Lower leg skin (tissue), 3 donors: ENCODE results near the gene CACNA2D4.

ENCODE experiments used
- POLR2A ChIP-seq, 2 donors: fragments of 450-650 bp; IDR thresholded peaks; one replicate each; pipeline ENCODE4 v1.6.1; 2016 to 2017; ENCODE audit warnings: antibody characterized with exemption in 2 of 2, mild to moderate bottlenecking in 1 of 2, moderate library complexity in 1 of 2
- TF ChIP-seq, protein P1 (sequence below), 3 donors: fragments of 450-650 bp; IDR thresholded peaks; one replicate each; pipeline ENCODE4 v1.5.1; 2016; ENCODE audit warnings: antibody characterized with exemption in 3 of 3, mild to moderate bottlenecking in 3 of 3, moderate library complexity in 2 of 3

GRCh38 chr12:1939801-1940607, 21.6 kb upstream of the CACNA2D4 start:
- TF ChIP-seq, protein P1, sequence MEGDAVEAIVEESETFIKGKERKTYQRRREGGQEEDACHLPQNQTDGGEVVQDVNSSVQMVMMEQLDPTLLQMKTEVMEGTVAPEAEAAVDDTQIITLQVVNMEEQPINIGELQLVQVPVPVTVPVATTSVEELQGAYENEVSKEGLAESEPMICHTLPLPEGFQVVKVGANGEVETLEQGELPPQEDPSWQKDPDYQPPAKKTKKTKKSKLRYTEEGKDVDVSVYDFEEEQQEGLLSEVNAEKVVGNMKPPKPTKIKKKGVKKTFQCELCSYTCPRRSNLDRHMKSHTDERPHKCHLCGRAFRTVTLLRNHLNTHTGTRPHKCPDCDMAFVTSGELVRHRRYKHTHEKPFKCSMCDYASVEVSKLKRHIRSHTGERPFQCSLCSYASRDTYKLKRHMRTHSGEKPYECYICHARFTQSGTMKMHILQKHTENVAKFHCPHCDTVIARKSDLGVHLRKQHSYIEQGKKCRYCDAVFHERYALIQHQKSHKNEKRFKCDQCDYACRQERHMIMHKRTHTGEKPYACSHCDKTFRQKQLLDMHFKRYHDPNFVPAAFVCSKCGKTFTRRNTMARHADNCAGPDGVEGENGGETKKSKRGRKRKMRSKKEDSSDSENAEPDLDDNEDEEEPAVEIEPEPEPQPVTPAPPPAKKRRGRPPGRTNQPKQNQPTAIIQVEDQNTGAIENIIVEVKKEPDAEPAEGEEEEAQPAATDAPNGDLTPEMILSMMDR (IDR thresholded peaks at IDR 0.05), result peak in 1 of 3 donors; percentile 95
- TF ChIP-seq POLR2A (IDR thresholded peaks at IDR 0.05), result no peak
